Epithelial cell of esophagus (primary cell): ENCODE data around the gene CGREF1.

ENCODE experiments used
- DNase-seq: peaks from one replicate; pipeline ENCODE4 v3.0.0; 2010; ENCODE audit warnings: low read depth
- H3K4me3 ChIP-seq: 2 replicates; pipeline ENCODE4 v1.5.1; 2011; ENCODE audit warnings: mild to moderate bottlenecking, low read length, control low read depth
- TF ChIP-seq, protein P1 (sequence below): IDR thresholded peaks from 2 replicates; pipeline ENCODE4 v1.5.1; 2011; ENCODE audit warnings: low read depth, mild to moderate bottlenecking, low read length, control low read depth, inconsistent platforms; ENCODE audit not compliant: insufficient read depth; ENCODE audit errors: missing control alignments

CGREF1 gene

GRCh38 chr2:27091746-27092695 is 26.9 kb downstream of the CGREF1 start:
- H3K4me3 ChIP-seq, result no peak overlapping the region
- DNase-seq, result no peak
- TF ChIP-seq, protein P1, sequence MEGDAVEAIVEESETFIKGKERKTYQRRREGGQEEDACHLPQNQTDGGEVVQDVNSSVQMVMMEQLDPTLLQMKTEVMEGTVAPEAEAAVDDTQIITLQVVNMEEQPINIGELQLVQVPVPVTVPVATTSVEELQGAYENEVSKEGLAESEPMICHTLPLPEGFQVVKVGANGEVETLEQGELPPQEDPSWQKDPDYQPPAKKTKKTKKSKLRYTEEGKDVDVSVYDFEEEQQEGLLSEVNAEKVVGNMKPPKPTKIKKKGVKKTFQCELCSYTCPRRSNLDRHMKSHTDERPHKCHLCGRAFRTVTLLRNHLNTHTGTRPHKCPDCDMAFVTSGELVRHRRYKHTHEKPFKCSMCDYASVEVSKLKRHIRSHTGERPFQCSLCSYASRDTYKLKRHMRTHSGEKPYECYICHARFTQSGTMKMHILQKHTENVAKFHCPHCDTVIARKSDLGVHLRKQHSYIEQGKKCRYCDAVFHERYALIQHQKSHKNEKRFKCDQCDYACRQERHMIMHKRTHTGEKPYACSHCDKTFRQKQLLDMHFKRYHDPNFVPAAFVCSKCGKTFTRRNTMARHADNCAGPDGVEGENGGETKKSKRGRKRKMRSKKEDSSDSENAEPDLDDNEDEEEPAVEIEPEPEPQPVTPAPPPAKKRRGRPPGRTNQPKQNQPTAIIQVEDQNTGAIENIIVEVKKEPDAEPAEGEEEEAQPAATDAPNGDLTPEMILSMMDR, result no peak

- TF ChIP-seq, protein P1, result no peak
- DNase-seq, result no peak
These were observed 29.6 kb downstream of the CGREF1 start for GRCh38 chr2:27089111-27089954.

DNA sequence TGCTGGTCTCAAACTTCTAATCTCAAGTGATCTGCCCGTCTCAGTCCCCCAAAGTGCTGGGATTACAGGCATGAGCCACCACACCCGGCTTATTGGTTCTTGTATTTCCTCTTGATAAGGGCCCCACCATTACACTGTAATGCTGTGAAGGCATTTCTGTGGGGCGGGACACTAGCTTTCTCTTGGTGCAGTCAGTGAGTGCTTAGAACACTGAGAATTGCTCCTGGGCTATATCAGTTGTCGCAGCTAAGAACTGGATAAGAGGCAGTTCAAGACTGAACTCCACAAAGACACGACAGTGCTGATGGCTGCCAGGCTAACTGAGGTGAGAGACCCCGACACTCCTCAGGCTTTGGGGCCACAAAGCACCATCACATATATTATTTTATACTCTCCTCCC is 30.3 kb downstream of the CGREF1 start:
- DNase-seq, result no peak
- TF ChIP-seq, protein P1, result no peak
- H3K4me3 ChIP-seq, result no peak overlapping the region

More at GRCh38 chr2:27089111-27089954, 29.6 kb downstream of the CGREF1 start:
- H3K4me3 ChIP-seq, result no peak overlapping the region

DNA sequence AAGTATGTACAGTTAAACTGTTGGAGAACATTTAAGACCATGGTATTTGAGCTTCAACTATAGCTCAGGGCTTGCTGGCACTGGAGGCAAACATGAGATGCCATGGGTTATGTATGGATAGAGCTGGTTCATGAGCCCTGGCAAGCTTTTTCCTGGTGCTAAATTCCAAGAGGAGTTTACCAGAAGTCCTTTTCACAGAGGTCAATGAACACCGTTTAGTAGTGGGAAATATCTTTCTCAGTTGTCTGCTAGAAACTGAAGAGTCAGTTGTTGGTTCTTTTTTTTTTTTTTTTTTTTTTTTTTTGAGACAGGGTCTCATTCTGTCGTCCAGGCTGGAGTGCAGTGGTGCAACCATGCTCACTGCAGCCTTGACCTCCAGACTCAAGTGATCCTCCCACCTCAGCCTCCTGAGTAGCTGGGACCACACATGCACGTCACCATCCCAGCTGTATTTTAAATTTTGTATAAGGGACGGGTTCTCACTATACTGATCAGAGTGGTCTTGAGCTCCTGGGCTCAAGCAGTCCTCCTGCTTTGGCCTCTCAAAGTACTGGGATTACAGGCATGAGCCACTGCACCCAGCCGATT is 31.0 kb downstream of the CGREF1 start:
- TF ChIP-seq, protein P1, result no peak
- no peak for DNase-seq
- H3K4me3 ChIP-seq, result no peak overlapping the region

GRCh38 chr2:27086724-27087593 is 32.0 kb downstream of the CGREF1 start, which contains the start of gene KHK:
KHK (plus strand) TSS chr2:27086772; CDS start chr2:27087260, 488 bp downstream.
- peak within 1 kb of the TSS; percentile 60 for H3K4me3 ChIP-seq
- TF ChIP-seq, protein P1, result no peak
- DNase-seq, result peak; percentile 39
